NAMALWA (cell line): ENCODE data around the gene SMURF1.

ENCODE experiments used
- DNase-seq: peaks from one replicate; pipeline ENCODE4 v3.0.0-alpha.2; 2015; ENCODE audit warnings: low spot score

The SMURF1 gene

DNA sequence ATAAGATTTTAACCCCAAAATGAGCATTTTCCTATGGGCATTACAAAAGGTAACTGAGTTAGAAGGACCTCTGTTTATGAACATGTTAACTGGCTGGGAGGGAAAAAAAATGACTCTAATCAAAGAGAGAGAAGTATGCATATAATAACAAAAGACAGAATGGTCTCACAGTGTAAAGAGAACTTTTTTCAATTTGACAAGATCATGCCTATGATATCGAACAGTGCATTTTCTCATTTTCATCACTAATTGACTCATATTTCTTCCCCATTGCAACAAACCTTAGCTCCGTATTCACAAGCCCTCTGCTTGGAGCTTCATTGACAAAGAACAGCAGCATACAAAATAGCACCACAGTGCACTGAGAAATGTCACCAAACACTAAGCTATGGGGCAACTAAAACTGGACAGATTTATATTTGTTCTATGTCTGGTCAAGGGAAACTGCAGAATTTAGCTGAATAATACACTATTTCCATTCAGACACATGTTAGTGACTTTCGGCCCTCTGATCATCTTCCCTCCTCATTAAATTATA is 45.6 kb downstream of the SMURF1 start:
- DNase-seq = no peak

DNA sequence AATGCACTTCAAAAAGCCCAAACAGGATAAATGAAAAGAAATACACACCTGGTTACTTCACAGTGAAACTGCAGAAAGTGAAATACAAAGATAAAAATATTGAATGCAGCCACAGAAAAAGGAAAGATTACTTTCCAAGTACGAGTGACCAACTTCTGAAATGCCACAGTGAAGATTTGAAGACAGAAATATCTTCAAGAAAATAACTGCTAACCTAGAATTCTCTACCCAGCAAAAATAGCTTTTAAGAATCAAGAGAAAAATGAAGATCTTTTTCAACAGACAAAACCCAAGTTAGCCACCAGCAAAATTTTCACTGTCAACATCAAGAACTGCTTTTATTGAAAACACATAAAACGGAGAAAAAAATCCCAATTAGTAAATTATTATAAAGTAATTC is 46.2 kb downstream of the SMURF1 start:
- DNase-seq = no peak

DNA sequence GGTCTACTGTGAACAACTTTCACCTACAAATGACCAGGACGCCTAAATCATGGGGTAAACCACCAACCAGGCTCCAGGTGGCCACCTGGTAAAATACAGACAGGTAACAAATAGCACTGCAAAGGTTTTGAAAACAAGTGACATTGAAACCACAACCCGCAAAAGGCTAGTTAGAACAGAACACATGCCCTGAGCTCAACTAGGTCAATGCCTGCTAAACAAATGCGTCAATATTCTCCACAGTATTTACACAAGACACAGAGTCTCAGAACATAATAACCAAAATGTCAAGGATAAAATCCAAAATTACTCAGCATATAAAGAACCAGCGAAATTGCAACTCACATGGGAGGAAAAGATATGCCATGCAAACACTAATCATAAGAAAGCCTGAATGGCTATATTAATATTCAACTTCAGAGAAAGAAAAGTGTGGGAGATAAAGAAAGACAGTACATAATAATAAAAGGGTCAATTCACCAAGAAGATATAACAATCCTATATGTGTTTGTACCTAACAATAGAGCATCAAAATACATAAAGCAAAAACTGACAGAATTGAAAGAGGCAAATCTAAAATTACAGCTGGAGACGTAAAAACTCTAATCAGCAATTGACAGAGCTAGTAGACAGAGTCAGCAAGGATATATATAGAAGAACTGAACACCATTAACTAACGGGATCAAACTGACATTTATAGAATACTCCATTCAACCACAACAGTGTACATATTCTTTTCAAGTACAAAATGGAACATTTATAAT is 47.6 kb downstream of the SMURF1 start:
- no peak for DNase-seq

DNA sequence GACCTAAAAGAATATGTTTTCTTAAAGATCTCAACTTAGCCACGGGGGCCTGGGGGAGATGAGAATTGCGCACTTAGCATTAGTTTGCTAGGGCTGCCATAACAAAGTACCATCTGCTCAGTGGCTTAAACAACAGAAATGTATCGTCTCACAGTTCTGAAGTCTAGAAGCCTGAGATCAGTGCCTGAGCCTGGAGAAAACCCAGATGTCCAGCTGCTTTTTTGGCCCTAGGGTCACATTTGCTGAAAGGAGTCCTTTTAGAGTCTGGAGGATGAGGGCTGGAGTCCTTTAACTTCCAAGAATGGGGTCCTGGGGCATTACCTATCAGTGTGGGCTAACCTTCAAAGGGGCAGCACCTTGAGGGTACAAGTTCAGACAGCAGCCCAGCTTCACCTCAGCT is 48.2 kb downstream of the SMURF1 start:
- DNase-seq = no peak

DNA sequence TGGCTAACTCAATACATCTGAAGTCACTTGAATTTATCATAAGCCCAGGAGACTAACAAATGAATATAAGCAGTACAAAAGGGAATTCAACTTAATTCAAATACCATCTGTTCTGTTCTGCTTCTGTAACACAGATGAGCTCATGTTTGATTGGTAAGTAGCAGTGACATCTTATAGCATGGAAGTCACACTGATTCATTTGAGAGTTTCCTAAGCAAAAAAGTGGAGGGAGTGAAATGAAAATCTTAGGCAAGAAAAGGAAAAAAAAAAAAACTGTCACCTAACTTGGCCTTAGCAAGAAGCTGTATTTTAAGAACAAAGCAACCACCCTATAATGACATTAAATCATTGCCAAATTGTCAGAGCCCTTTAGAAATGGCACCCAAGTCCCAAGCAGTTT is 49.5 kb downstream of the SMURF1 start:
- DNase-seq = no peak

DNA sequence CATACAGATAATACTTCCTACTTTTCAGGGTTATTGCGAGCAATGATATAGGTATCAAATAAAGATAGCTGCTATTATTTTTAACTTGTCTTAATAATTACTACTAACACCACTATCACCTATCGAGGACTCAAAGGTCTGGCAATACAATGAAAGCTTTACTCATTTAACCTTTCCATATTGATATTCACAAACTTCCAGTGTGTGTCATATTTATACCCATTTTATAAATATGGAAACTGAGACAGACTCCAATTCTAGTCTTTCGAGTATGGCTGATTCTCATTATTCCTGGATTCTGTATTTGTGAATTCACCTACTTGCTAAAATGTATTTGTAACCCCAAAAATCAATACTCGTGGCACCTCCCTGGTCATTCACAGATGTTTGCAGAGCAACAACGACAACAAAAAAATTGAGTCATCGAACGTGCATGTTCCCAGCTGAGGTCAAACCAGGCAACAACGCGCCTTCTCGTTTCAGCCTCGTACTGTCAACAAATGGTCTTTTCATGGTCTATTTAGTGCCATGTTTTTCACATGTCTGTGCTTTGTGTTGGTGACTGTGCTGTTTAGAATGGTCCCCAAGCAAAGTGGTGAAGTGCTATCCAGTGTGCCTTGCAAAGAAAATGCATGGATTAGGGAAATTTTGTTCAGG is 51.7 kb downstream of the SMURF1 start:
- DNase-seq = no peak

DNA sequence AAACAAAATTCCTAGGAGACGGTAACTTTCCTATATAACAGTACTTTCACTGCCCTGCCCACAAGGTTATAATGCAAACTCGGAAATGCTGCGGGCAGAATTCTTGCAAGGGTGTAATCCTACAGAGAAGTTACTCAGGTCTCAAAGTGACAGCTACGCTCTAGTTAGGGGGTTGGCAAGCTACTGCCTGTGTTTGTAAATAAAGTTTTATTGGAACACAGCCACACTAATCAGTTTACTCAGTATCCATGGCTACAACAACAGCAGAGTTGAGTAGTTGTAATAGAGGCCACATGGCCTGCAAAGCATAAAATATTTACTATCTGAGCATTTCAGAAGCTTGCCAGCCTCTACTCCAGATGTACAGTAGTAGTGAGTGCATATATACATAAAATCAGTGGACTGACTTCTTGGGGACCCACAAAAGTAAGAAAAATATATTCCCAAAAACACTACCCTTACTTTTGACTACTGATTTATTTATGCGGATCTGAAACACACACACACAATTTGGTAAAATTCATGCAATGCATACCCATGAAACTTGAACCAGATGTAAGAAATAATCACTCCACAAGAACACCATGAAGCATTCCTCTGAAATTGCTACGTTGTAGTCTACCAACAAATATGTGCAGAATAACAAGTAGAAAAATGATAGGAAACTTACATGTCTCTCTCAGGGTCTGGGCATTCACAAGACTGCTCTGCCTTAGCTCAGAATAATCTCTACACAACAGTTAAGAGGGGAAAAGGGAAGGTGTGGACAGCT is 53.0 kb downstream of the SMURF1 start:
- DNase-seq = peak; percentile 22

DNA sequence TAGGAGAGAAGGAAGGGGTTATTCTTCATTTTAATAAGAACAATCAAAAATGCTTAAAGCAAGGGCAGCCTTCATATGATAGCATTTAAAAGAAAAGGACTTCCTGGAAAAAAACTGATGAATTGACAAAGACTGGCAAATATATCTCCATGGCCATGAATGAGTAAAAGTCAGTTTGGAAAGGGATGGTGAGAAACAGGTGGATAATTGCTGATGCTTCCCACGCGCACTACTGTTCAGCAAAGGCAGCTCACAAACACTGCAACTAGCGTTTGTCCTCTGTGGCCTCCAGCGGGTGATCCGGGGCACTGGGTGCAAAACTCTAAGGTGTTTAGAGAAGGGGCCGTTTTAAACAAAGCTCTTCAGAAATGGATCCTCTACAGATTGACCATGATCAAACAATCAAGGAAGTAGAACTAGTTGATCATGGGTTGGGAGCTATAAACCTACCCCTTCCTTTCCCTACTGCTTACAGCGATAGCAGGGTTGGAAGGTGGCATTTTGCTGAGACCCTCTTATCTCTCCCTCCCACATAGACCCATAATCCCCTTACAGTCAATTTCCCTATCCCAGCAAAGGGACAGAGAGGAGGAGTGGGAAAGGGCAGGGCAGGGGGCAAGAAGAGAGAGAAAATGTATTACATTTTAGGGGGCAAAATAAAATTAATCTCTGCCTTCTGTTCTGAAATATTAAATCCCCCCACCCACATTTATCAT is 53.8 kb downstream of the SMURF1 start:
- DNase-seq = no peak

DNA sequence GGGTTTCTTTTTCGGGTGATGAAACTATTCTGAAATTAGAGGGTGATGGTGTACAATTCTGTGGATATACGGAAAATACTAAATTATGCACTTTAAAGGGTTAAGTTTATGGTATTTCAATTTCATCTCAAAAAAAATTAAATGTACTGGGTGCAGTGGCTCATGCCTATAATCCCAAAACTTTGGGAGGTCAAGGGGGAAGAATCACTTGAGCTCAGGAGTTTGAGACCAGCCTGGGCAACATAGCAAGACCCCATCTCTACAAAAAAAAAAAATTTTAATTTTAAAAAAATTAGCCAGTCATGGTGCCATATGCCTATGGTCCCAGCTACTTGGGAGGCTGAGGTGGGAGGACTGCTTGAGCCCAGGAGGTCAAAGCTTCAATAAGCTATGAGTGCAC is 57.0 kb downstream of the SMURF1 start:
- no peak for DNase-seq

DNA sequence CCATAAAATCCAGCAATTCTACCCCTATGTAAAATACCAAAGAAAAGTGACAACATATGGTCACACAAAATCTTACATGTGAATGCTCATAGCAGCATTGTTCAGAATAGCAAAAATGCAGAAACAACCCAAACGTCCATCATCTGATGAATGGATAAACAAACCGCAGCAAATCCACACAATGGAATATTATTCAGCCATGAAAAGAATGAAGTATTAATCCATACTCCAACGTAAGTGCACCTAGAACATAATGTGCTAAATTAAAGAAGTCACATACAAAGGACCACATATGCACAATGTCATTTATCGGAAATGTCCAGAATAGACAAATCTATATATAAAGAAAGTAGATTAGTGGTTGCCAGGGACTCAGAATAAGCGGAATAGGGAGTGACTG is 57.4 kb downstream of the SMURF1 start:
- no peak for DNase-seq

DNA sequence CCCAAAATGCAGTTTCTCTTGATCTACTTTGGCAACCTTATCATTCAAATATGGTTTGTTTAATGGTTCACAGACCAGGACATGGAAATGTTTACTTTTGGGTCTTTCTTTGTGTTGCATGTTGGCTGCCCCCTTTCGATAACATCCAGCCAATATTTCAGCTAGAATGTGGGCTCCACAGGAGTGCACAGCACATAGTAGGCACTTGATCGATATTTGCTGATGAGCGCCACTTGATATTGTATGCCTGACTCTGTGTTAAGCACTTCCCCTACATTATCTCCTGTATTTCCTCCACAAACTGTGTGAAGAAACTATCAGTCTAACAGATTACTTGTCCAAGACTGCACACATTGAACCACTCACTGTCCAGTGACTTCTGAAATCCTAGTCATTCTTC is 60.2 kb downstream of the SMURF1 start:
- no peak for DNase-seq

DNA sequence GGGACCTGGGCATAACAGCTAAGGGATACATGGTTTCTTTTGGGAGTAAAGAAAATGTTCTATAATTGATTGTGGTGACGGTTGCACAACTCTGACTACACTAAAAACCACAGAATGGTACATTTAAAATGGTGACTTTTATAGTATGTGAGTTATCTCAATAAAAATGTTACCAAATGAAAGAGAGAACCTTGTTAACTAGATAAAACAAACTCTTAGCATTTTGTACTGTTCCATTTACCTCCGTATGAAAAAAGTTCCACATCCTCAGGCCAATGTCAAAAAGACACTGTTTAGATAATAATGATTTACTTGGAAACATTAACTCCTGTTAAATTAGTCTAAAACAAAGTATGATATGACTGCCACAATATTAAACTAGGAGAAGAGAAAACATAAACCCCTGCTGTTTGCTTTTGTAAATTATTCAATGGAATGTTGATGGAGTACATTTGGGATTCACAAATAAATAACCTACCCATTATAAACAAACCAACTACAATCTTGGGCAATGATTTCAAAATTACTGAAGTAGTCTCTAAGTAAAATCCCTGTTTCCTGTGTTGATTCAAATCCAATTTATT is 60.7 kb downstream of the SMURF1 start:
- no peak for DNase-seq

DNA sequence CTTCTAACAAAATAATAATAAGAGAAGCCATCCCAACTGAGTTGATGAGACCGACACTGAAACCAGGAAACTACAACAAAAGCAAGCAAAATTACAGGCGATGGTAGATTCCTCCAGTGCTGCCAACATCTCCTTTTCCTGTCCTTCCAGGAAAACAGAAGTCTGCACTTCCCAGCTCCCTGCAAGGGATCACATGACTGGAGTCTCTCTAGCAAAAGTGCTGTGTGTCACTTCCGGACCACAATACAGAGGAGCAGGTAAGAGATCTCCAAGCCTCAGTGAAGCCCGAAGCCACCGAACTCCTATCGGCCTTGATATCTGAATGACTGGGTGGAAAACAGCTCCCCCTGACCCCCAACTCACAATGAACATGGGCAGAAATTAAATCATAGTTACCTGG is 63.2 kb downstream of the SMURF1 start:
- DNase-seq = no peak

DNA sequence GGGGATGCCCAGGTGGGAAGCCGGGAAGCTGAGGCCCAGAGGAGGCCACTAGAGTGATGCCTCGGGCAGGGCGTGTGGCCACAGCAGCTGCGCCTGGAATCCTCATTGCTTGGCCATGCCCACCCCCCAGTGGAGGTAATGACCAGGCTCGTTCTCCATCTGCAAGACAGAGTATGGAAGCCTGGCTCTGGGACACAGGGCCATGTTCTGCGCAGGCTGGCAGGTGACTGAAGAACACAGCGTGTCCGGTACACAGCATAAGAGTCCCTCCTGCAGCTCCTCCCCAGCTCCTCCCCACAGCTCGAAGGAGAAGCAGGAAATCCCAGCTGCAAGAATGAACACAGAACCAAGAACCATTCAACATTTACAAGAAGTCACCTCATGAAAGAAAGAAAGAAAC is 64.8 kb downstream of the SMURF1 start:
- DNase-seq = no peak

DNA sequence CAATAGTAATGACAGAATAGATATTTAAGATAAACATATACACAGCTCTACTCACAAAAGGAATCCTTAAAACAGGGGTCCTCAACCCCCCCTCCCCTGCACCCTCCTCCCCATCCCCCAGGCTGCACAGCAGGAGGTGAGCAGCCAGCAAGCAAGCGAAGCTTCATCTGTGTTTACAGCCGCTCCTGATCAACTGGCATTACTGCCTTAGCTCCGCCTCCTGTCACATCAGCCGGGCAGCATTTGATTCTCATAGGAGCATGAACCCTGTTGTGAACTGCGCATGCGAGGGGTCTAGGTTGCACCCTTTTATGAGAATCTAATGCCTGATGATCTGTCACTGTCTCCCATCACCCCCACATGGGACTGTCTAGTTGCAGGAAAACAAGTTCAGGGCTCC is 65.5 kb downstream of the SMURF1 start:
- DNase-seq = no peak

DNA sequence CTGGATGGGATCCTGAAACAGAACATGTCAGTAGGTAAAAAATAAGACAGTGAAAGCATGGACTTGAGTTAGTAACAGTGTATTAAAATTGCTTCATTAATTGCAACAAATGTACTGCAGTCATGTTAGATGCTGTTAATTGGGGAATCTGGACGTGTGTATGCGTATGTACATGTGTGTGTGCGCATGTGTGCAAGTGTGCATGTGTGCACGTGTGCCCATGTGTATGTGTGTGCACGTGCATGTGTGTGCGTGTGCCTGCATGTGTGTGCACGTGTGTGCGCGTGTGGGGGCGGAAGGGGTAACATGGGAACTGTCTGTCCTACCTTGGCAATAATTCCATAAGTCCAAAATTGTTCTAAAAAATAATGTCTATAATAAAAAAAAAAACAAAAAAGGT is 67.3 kb downstream of the SMURF1 start:
- no peak for DNase-seq

DNA sequence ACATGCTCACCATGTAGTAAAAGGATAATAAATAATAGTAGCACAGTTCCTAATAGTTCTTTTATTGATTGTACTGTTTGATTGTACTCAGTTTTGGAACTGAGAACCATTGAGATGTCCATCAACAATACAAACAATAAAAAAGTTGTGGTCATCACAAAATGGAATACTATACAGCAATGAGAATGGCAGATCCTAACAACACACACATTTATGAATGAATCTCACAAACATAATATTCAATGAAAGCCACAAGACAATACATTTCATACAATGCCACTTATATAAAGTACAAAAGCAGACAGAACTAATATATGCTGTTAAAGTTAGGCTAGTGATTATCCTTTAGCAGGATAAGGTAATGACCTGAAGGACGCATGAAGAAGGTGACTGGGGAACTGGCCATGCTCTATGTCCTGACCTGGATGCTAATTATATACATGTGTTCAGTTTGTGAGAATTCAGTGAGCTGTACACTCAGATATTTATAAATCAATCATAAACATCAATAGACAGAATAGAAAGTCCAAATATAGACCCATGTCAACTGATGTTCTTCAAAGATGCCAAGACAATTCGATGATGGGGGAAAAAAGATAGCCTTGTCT is 70.0 kb downstream of the SMURF1 start:
- no peak for DNase-seq

DNA sequence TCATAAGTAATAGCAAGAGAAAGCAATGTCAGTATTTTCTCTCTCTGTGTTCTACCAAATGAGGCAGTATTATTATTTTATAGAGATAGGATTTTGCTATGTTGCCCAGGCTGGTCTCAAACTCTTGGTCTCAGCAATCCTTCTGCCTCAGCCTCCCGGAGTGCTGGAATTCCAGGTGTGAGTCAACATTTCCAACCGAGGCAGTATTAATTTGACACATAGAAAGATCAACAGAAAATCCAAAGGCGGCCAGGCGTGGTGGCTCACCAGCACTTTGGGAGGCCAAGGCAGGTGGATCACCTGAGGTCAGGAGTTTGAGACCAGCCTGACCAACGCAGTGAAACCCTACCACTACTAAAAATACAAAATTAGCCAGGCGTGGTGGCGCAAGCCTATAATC is 71.8 kb downstream of the SMURF1 start:
- no peak for DNase-seq

DNA sequence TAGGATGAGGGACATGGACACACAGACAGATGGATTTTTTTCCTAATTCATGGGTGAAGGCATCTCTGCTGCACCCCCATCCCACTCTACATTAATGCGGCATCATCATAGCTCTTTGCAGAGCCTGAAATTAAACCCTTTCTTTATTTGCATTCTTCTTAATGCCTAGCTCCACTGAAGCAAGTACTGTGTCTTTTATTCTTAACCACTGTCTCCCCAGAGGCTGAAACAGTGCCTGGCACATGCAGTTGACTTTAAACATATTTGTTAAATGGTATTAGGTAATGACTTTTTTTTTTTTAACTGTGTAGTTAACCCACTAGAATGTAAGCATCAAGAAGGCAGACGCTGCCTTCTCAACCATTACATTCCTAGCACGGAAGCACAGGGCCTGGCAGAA is 73.5 kb downstream of the SMURF1 start:
- DNase-seq = no peak

DNA sequence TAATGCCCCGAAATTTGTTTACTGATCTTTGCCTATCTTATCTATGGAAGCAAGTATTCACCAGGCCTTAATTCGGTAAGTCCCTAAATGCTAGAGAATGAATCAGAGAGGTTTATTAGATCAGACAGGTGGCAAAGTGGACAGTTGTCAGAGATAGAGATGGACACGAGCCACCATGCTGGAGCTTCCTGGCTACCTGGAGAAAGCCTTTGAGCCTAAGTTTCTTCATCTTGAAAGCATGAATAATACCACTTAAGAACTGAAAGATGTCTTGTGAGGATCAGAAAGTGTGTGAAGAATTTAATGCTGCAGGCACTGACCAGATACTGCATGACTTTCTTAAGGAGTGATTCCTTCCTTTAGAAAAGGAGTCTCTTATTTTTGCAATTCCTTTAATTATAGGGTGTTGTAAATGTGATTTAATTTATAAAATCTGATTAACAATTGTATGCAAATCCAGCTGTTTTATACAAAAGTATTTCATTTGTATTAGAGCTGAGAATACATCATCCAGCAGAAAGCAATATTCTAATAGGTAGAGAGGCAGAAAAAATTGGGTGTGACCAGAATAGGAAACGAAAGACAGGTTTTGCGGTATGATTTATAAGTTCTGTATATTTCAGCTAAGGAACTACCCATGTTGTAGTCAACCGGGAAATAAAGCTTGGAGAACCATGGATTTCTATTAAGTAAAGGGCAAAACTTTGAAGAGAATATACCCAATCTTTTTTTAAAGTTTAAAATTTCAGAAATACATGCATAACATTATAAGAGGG is 82.7 kb downstream of the SMURF1 start:
- DNase-seq = no peak

DNA sequence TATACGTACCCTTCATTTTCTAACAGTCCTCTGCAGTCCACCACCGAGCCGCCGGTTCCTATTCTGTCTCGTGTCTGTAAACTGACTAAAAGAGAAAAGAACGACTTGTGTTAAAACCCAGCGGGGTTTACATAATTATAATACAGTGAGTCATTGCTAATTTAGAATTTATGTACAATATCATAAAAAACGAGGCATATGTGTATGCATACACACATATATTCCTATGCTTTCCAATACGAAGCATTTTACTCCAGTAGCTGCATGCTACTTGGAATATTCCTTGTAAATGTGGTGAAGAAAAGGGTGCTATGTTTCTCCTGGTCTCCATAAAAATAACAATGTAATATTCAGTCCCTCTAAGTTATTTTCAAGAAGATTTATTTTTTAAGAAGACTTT is 89.1 kb downstream of the SMURF1 start:
- no peak for DNase-seq
